Heart left ventricle (tissue), 16 donors: ENCODE results near the gene GNPTG. TPM values are rescaled to one million over a fixed set of nuclear protein-coding genes. Genes with fewer than 3 reads are reported as not detected.

ENCODE experiments used
- ATAC-seq, 4 donors: fragments of 200-7000 bp; cut with Tn5 transposase; one replicate each; pipeline ENCODE4 v1.9.1; 2020 to 2022; ENCODE audit warnings: moderate library complexity in 4 of 4, mild to moderate bottlenecking in 3 of 4, moderate number of reproducible peaks in 1 of 4
- DNase-seq, 5 donors: peaks; one replicate each; pipeline ENCODE4 v3.0.0-alpha.2; 2020
- H3K27ac ChIP-seq, 12 donors: fragments of 200-600 bp; sonication (generic) in 4 of 12; one replicate each; pipeline versions ENCODE4 v1.5.0 to v1.8.0; 2016 to 2022; ENCODE audit warnings: mild to moderate bottlenecking in 2 of 12
- H3K27me3 ChIP-seq, 9 donors: fragments of 200-600 bp; sonication (generic) in 2 of 9; one replicate each; pipeline versions ENCODE4 v1.5.1 to v1.8.0; 2016 to 2022; ENCODE audit warnings: mild to moderate bottlenecking in 3 of 9
- H3K36me3 ChIP-seq, 9 donors: fragments of 200-600 bp; sonication (generic) in 2 of 9; one replicate each; pipeline versions ENCODE4 v1.5.0 to v1.8.0; 2018 to 2022; ENCODE audit warnings: mild to moderate bottlenecking in 2 of 9
- H3K4me1 ChIP-seq, 12 donors: fragments of 200-600 bp; sonication (generic) in 4 of 12; one replicate each; pipeline versions ENCODE4 v1.5.0 to v1.8.0; 2016 to 2022; ENCODE audit warnings: mild to moderate bottlenecking in 3 of 12
- H3K4me3 ChIP-seq, 12 donors: fragments of 200-600 bp; sonication (generic) in 4 of 12; one replicate each; pipeline versions ENCODE4 v1.5.0 to v1.8.0; 2017 to 2022; ENCODE audit warnings: mild to moderate bottlenecking in 9 of 12, moderate library complexity in 4 of 12
- H3K9me3 ChIP-seq, 12 donors: fragments of 200-600 bp; sonication (generic) in 4 of 12; one replicate each; pipeline versions ENCODE4 v1.5.0 to v1.8.0; 2016 to 2022; ENCODE audit warnings: mild to moderate bottlenecking in 1 of 12
- CTCF ChIP-seq, 12 donors: fragments of 200-600 bp; sonication (generic) in 4 of 12; IDR thresholded peaks; one replicate each; pipeline versions ENCODE4 v1.5.0 to v1.8.0; 2018 to 2022; ENCODE audit warnings: antibody characterized with exemption in 12 of 12, mild to moderate bottlenecking in 5 of 12
- POLR2A ChIP-seq, 2 donors: fragments of 450-650 bp; IDR thresholded peaks; one replicate each; pipeline ENCODE4 v1.6.1; 2017; ENCODE audit warnings: antibody characterized with exemption in 2 of 2, mild to moderate bottlenecking in 2 of 2, moderate library complexity in 2 of 2
- WGBS, 4 donors: extraction: QIAGEN DNeasy Blood & Tissue Kit in 2 of 4; methylation state at CpG; one replicate each; pipeline versions ENCODE4 v1.1.5 to v1.1.7; 2013 to 2018; 5-methylcytosine and 5-hydroxymethylcytosine counted together
- intact Hi-C, 10 donors: fragments of 100-400 bp; cut with DNase I; formaldehyde crosslinking; loops; one replicate each; pipeline versions ENCODE4 v1.11.1 to v1.14.2; 2022
- polyA plus RNA-seq, 2 donors: library from polyadenylated mRNA; stranded (reverse); fragments of 200-250 nt; gene quantifications; one replicate each; pipeline ENCODE4 v1.2.3, GENCODE V29; 2013
- total RNA-seq, 9 donors: library from RNA; depleted of rRNA in 2 of 9; stranded (reverse); fragments of >200 nt in 2 of 9; fragmentation: NEBNext Ultra II Directional in 3 of 9; extraction: Animal tissue kit (Norgen Biotek cat#: 25700) in 3 of 9; gene quantifications; one replicate each; pipeline versions ENCODE4 v1.1.0 to v1.2.4, GENCODE V29; 2016 to 2023
- donor health status: ischemic (EF 13 %, LVEDD 7.1; RV severe dilation, severe dysfunction).
- donor health status: healthy with polysubstance abuse.
- donor health status: DM: no; HTN: yes; CAD: no.
- donor health status: DM: no; HTN: no; CAD: no.
- donor health status: ischemic (EF 25% LVEDD 6.9; RV normal size, moderate dysfunction).
- donor health status: ischemic (EF 25% LVEDD 5.7; RV mildly dilated, moderate dysfunction).
- donor health status: healthy.
- donor health status: DM: yes; HTN: yes; CAD: no.
- donor health status: ischemic (EF 35%, LVEDD 5.7; RV mildly dilated, moderate dysfunction).
- donor health status: nonischemic (EF 11% LVEDD 7.7; RV severe dilation, severe dysfunction).
- donor health status: DM: yes; HTN: yes; CAD: no.
- donor health status: PGD.
- donor health status: ischemic (EF 29% LVEDD 5.4; RV normal size, mild dysfunction).
- donor health status: nonischemic (EF 23%, LVEDD 6.1; RV moderate dilation, normal function).

The GNPTG gene
- total and polyA plus RNA-seq, 11 donors = 25.4 to 54.2 (median 31.9) TPM

GRCh38 chr16:1333149-1333812, 18.4 kb upstream of the GNPTG start, which contains the start of gene BAIAP3:
TSS of gene BAIAP3 (plus strand) at chr16:1333645. CDS start at chr16:1338550, 4,905 bp downstream.
- ATAC-seq (peak; percentile 15 to 83 (median 58)), DNase-seq (peak in 3 of 5 donors; percentile 53 to 58 (median 58))
- H3K4me3 ChIP-seq = peak within 1 kb of the TSS; percentile 41 to 65 (median 56)
- peaks cover 8 to 47% (median 30%) of the 10 kb centered on the region in 9 donors for H3K27me3 ChIP-seq
- TF ChIP-seq POLR2A (IDR thresholded peaks at IDR 0.05) (peak in 1 of 2 donors; percentile 67), CTCF (IDR thresholded peaks at IDR 0.05) (no peak)
- no peaks in the 10 kb centered on the region for H3K36me3 ChIP-seq
- peaks cover 0 to 38% (median 25%) of the 10 kb centered on the region in 12 donors for H3K4me1 ChIP-seq
- peaks cover 0 to 6% (median 0%) of the 10 kb centered on the region in 12 donors for H3K9me3 ChIP-seq
- intact Hi-C loops = no loop called here
- H3K27ac ChIP-seq = peak within 1 kb of the TSS in 9 of 12 donors; percentile 7 to 83 (median 66)
- WGBS, 4 donors = 2 to 3% methylated on average over 83 of the region's 83 CpGs; no CpG with 5 or more reads in 2 of the 4 donors

GRCh38 chr16:1333854-1334700, 17.7 kb upstream of the GNPTG start:
- Histone ChIP-seq H3K27ac (peak overlapping the region in 3 of 12 donors; percentile 76 to 83 (median 81)), H3K4me3 (peak overlapping the region; percentile 41 to 65 (median 56)), H3K27me3 (peaks cover 8 to 47% (median 30%) of the 10 kb centered on the region in 9 donors), H3K9me3 (peaks cover 0 to 6% (median 0%) of the 10 kb centered on the region in 12 donors), H3K4me1 (peaks cover 0 to 38% (median 25%) of the 10 kb centered on the region in 12 donors), H3K36me3 (no peaks in the 10 kb centered on the region)
- intact Hi-C loops = no loop called here
- 2 to 5% (median 3%) methylated on average over 34 to 78 of the region's 78 CpGs for WGBS, 4 donors
- TF ChIP-seq POLR2A (IDR thresholded peaks at IDR 0.05) (no peak), CTCF (IDR thresholded peaks at IDR 0.05) (no peak)
- no peak for DNase-seq
- no peak for ATAC-seq

GRCh38 chr16:1334739-1335138, 17.0 kb upstream of the GNPTG start:
- peak overlapping the region in 3 of 12 donors; percentile 46 to 62 (median 57) for H3K4me3 ChIP-seq
- TF ChIP-seq POLR2A (IDR thresholded peaks at IDR 0.05) = no peak
- TF ChIP-seq CTCF (IDR thresholded peaks at IDR 0.05) = no peak
- no peak for DNase-seq
- H3K27ac ChIP-seq = no peak overlapping the region
- intact Hi-C loops = no loop called here
- H3K27me3 ChIP-seq = peaks cover 8 to 47% (median 30%) of the 10 kb centered on the region in 9 donors
- no peaks in the 10 kb centered on the region for H3K36me3 ChIP-seq
- H3K4me1 ChIP-seq = peaks cover 0 to 38% (median 25%) of the 10 kb centered on the region in 12 donors
- no peak for ATAC-seq
- 41 to 63% (median 50%) methylated on average over 4 to 9 of the region's 9 CpGs for WGBS, 4 donors
- peaks cover 0 to 6% (median 0%) of the 10 kb centered on the region in 12 donors for H3K9me3 ChIP-seq
